ENCODE measurements around the gene DRGX. TPM values are rescaled to one million over a fixed set of nuclear protein-coding genes. Genes with fewer than 3 reads are reported as not detected.

The DRGX gene
- total and polyA plus RNA-seq, 9 donors = not detected

- H3K4me3 ChIP-seq = no peak overlapping the region
- no peaks in the 10 kb centered on the region for H3K36me3 ChIP-seq
- 55 to 70% (median 62%) methylated on average over 3 of the region's 3 CpGs for WGBS, 3 donors
- TF ChIP-seq EP300 (IDR thresholded peaks at IDR 0.05) (no peak), CTCF (IDR thresholded peaks at IDR 0.05) (no peak), POLR2A (IDR thresholded peaks at IDR 0.05) (no peak)
- H3K27me3 ChIP-seq = no peaks in the 10 kb centered on the region
- no peak overlapping the region for H3K27ac ChIP-seq
- H3K9me3 ChIP-seq = no peaks in the 10 kb centered on the region
- H3K4me1 ChIP-seq (ENCODE audit: insufficient read depth) = no peaks in the 10 kb centered on the region
- DNase-seq = no peak
- intact Hi-C loops (cut with DNase I) = no loop called here
Observed at GRCh38 chr10:49403363-49403762, 7.5 kb upstream of the DRGX start.

GRCh38 chr10:49400365-49400764 lies 4.5 kb upstream of the DRGX start:
- TF ChIP-seq EP300 (IDR thresholded peaks at IDR 0.05) (no peak), CTCF (IDR thresholded peaks at IDR 0.05) (no peak), POLR2A (IDR thresholded peaks at IDR 0.05) (no peak)
- WGBS, 3 donors = 77 to 81% (median 77%) methylated on average over 2 of the region's 2 CpGs
- H3K27me3 ChIP-seq = no peaks in the 10 kb centered on the region
- H3K4me1 ChIP-seq (ENCODE audit: insufficient read depth) = no peaks in the 10 kb centered on the region
- no peak overlapping the region for H3K4me3 ChIP-seq
- H3K36me3 ChIP-seq = no peaks in the 10 kb centered on the region
- H3K27ac ChIP-seq = no peak overlapping the region
- intact Hi-C loops (cut with DNase I) = no loop called here
- no peaks in the 10 kb centered on the region for H3K9me3 ChIP-seq
- DNase-seq = no peak

- intact Hi-C loops (cut with DNase I) = no loop called here
- H3K27me3 ChIP-seq = no peaks in the 10 kb centered on the region
- WGBS, 3 donors = 2 to 8% (median 6%) methylated on average over 9 of the region's 9 CpGs
Observed at GRCh38 chr10:49398986-49399385, 3.1 kb upstream of the DRGX start.

GRCh38 chr10:49398000-49398861 lies 2.3 kb upstream of the DRGX start:
- 1 to 2% (median 1%) methylated on average over 53 to 72 of the region's 72 CpGs for WGBS, 3 donors
- Histone ChIP-seq H3K4me3 (no peak overlapping the region), H3K27me3 (peaks cover 4% of the 10 kb centered on the region), H3K36me3 (no peaks in the 10 kb centered on the region), H3K9me3 (no peaks in the 10 kb centered on the region), H3K4me1 (ENCODE audit: insufficient read depth) (no peaks in the 10 kb centered on the region), H3K27ac (no peak overlapping the region)
- DNase-seq = peak in 2 of 5 donors; percentile 51 to 59
- intact Hi-C loops (cut with DNase I) = no loop called here
- TF ChIP-seq EP300 (IDR thresholded peaks at IDR 0.05) (no peak), POLR2A (IDR thresholded peaks at IDR 0.05) (no peak), CTCF (IDR thresholded peaks at IDR 0.05) (no peak)

More at GRCh38 chr10:49398986-49399385, 3.1 kb upstream of the DRGX start:
- Histone ChIP-seq H3K36me3 (no peaks in the 10 kb centered on the region), H3K27ac (no peak overlapping the region), H3K4me1 (ENCODE audit: insufficient read depth) (no peaks in the 10 kb centered on the region), H3K9me3 (no peaks in the 10 kb centered on the region), H3K4me3 (no peak overlapping the region)
- TF ChIP-seq POLR2A (IDR thresholded peaks at IDR 0.05) (no peak), EP300 (IDR thresholded peaks at IDR 0.05) (no peak), CTCF (IDR thresholded peaks at IDR 0.05) (no peak)
- DNase-seq = no peak
